OCI-LY1 (cell line): ENCODE measurements around the gene SDE2.

ENCODE experiments used
- H2AFZ ChIP-seq: fragments of 200-600 bp; sonication (generic), shearing (Covaris generic); 2 replicates; pipeline ENCODE4 v1.6.0; 2014; ENCODE audit warnings: antibody characterized with exemption, mild to moderate bottlenecking, low read length
- H3F3A ChIP-seq: fragments of 200-600 bp; sonication (generic), shearing (Covaris generic); 2 replicates; pipeline ENCODE4 v1.6.0; 2014; ENCODE audit warnings: mild to moderate bottlenecking, antibody characterized with exemption, low read length, moderate library complexity; ENCODE audit not compliant: insufficient read depth
- H3K27ac ChIP-seq: fragments of 200-600 bp; sonication (generic); 2 replicates; pipeline ENCODE4 v1.5.1; 2014; ENCODE audit warnings: low read length, mixed run types, mild to moderate bottlenecking, low read depth; ENCODE audit not compliant: poor library complexity, severe bottlenecking
- H3K27me3 ChIP-seq: fragments of 200-600 bp; sonication (generic); 2 replicates; pipeline ENCODE4 v1.6.0; 2014; ENCODE audit warnings: antibody characterized with exemption, mild to moderate bottlenecking, low read length, moderate library complexity; ENCODE audit not compliant: insufficient read depth
- H3K36me3 ChIP-seq: fragments of 200-600 bp; sonication (generic); 2 replicates; pipeline ENCODE4 v1.6.1; 2014; ENCODE audit warnings: mild to moderate bottlenecking, antibody characterized with exemption, low read length, moderate library complexity, mixed read lengths; ENCODE audit not compliant: insufficient read depth
- H3K4me1 ChIP-seq: fragments of 200-600 bp; sonication (generic); 2 replicates; pipeline ENCODE4 v1.5.1; 2014; ENCODE audit warnings: mild to moderate bottlenecking, low read length, moderate library complexity; ENCODE audit not compliant: insufficient read depth, severe bottlenecking
- H3K4me2 ChIP-seq: fragments of 200-600 bp; sonication (generic), shearing (Covaris generic); 2 replicates; pipeline ENCODE4 v1.6.1; 2014; ENCODE audit warnings: low read length
- H3K4me3 ChIP-seq: fragments of 200-600 bp; sonication (generic); 2 replicates; pipeline ENCODE4 v1.5.1; 2014; ENCODE audit warnings: low read length, low read depth, mild to moderate bottlenecking, mixed read lengths; ENCODE audit not compliant: poor library complexity, severe bottlenecking
- H3K79me2 ChIP-seq: fragments of 200-600 bp; shearing (Covaris generic); 2 replicates; pipeline ENCODE4 v1.6.1; 2016; ENCODE audit warnings: mixed run types, low read length, mixed read lengths; ENCODE audit not compliant: insufficient read depth
- H3K9ac ChIP-seq: fragments of 200-600 bp; sonication (generic), shearing (Covaris generic); 2 replicates; pipeline ENCODE4 v1.6.1; 2014; ENCODE audit warnings: mild to moderate bottlenecking, low read length, mixed read lengths
- H3K9me2 ChIP-seq: fragments of 200-600 bp; sonication (generic), shearing (Covaris generic); 2 replicates; pipeline ENCODE4 v1.6.1; 2014; ENCODE audit warnings: low read depth, mild to moderate bottlenecking, low read length, mixed read lengths
- H3K9me3 ChIP-seq: fragments of 200-600 bp; shearing (Covaris generic); 2 replicates; pipeline ENCODE4 v1.6.1; 2014; ENCODE audit warnings: low read length, mixed read lengths
- H4K20me1 ChIP-seq: fragments of 200-600 bp; sonication (generic), shearing (Covaris generic); 2 replicates; pipeline ENCODE4 v1.6.0; 2016; ENCODE audit warnings: mild to moderate bottlenecking, low read length; ENCODE audit not compliant: insufficient read depth
- EZH2 ChIP-seq: fragments of 200-600 bp; sonication (generic), shearing (Covaris generic); IDR thresholded peaks from 2 replicates; pipeline ENCODE4 v1.8.0; 2017; ENCODE audit warnings: borderline replicate concordance, mixed run types, mild to moderate bottlenecking, antibody characterized with exemption, low read length, moderate library complexity, mixed read lengths
- TF ChIP-seq, protein P1 (sequence below): fragments of 200-600 bp; sonication (generic), shearing (Covaris generic); IDR thresholded peaks from 2 replicates; pipeline ENCODE4 v1.5.1; 2017; ENCODE audit warnings: mild to moderate bottlenecking, antibody characterized with exemption, low read length, moderate library complexity, mixed read lengths

The SDE2 gene

DNA sequence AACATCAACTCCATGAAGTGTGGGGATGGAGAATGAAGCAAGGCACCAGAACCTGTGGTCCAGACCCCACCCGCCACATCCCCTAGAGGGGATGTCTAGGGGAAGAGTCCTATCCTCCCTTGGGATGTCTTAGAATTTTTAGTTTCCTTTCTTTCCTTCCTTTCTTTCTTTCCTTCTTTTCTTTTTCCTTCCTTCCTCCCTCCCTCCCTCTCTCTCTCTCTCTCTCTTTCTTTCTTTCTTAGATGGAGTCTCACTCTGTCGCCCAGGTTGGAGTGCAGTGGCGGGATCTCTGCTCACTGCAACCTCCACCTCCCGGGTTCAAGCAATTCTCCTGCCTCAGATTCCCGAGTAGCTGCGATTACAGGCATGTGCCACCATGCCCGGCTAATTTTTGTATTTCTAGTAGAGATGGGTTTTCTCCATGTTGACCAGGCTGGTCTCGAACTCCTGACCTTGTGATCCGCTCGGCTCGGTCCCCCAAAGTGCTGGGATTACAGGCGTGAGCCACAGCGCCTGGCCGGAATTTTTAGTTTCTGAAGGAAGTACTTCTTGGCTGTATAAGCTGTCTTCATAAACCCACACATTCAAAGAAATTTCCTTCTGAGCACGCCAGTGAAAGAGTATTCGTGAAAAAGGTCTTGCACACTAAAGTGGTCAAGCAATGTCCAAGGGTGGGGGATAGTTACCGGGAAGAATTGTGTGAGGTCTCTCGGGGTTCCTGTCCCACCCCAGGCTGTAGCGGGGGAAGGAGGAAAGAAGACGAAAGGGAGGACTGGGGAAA, 37.3 kb downstream of the SDE2 start:
- Histone ChIP-seq H3K4me3 (no peak overlapping the region), H4K20me1 (no peaks in the 10 kb centered on the region), H3K79me2 (no peaks in the 10 kb centered on the region), H2AFZ (no peak overlapping the region), H3K4me1 (no peaks in the 10 kb centered on the region), H3F3A (no peaks in the 10 kb centered on the region), H3K9me2 (no peaks in the 10 kb centered on the region), H3K9me3 (no peaks in the 10 kb centered on the region), H3K27ac (no peak overlapping the region), H3K36me3 (no peaks in the 10 kb centered on the region), H3K4me2 (0 out of 2 replicates have a peak overlapping the region, but pooled peaks have one; percentile 30), H3K9ac (no peak overlapping the region), H3K27me3 (no peaks in the 10 kb centered on the region)
- TF ChIP-seq EZH2 = no peak
- TF ChIP-seq, protein P1, sequence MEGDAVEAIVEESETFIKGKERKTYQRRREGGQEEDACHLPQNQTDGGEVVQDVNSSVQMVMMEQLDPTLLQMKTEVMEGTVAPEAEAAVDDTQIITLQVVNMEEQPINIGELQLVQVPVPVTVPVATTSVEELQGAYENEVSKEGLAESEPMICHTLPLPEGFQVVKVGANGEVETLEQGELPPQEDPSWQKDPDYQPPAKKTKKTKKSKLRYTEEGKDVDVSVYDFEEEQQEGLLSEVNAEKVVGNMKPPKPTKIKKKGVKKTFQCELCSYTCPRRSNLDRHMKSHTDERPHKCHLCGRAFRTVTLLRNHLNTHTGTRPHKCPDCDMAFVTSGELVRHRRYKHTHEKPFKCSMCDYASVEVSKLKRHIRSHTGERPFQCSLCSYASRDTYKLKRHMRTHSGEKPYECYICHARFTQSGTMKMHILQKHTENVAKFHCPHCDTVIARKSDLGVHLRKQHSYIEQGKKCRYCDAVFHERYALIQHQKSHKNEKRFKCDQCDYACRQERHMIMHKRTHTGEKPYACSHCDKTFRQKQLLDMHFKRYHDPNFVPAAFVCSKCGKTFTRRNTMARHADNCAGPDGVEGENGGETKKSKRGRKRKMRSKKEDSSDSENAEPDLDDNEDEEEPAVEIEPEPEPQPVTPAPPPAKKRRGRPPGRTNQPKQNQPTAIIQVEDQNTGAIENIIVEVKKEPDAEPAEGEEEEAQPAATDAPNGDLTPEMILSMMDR = no peak

DNA sequence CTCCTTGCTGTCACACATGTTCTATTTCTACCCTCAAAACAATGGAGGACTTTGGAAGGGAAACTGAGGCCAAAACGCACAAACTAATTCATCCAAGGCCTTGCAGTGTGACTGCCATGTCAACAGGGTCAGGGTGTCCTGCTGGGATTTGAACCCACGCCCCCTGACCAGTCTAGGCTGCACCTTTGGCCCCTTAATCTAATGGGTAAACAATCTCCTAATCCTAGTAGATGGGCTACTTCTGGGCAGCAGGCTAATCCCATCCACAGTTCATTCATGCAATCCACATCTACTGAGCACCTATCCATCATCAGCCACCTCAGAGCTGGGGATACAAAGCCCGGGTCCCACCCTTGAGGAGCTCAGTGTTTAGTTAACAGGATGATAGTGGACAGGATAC, 41.1 kb downstream of the SDE2 start:
- no peaks in the 10 kb centered on the region for H3F3A ChIP-seq
- no peak overlapping the region for H3K4me2 ChIP-seq
- H3K36me3 ChIP-seq = no peaks in the 10 kb centered on the region
- no peaks in the 10 kb centered on the region for H3K9me2 ChIP-seq
- H3K79me2 ChIP-seq = no peaks in the 10 kb centered on the region
- H4K20me1 ChIP-seq = no peaks in the 10 kb centered on the region
- H2AFZ ChIP-seq = no peak overlapping the region
- H3K4me1 ChIP-seq = no peaks in the 10 kb centered on the region
- no peaks in the 10 kb centered on the region for H3K27me3 ChIP-seq
- H3K9me3 ChIP-seq = no peaks in the 10 kb centered on the region
- no peak for TF ChIP-seq EZH2
- TF ChIP-seq, protein P1 = no peak
- no peak overlapping the region for H3K9ac ChIP-seq
- no peak overlapping the region for H3K27ac ChIP-seq
- no peak overlapping the region for H3K4me3 ChIP-seq

DNA sequence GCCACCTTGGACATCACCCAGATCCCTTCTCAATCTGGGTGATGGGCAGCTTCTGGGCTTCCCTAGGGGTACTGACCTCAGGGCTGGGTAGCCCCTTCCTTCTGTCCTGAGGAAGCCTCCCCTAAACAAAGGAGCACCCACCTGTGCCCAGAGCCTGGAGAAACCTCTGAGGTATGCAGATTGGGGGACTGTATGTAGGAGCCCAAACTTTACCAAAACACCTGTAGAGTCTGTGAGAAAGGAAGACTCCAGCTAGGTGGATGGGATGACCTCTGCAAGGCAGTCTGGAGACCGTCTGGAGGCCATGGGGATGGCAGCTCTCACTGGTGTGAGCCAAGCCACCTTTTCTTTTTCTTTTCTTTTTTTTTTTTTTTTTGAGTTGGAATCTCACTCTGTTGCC, 44.4 kb downstream of the SDE2 start:
- Histone ChIP-seq H2AFZ (no peak overlapping the region), H3K4me2 (no peak overlapping the region), H3F3A (no peaks in the 10 kb centered on the region), H3K27ac (no peak overlapping the region), H3K4me1 (no peaks in the 10 kb centered on the region), H3K4me3 (no peak overlapping the region), H4K20me1 (no peaks in the 10 kb centered on the region), H3K9me3 (no peaks in the 10 kb centered on the region), H3K79me2 (no peaks in the 10 kb centered on the region), H3K27me3 (no peaks in the 10 kb centered on the region), H3K36me3 (no peaks in the 10 kb centered on the region), H3K9me2 (no peaks in the 10 kb centered on the region), H3K9ac (no peak overlapping the region)
- TF ChIP-seq EZH2 = no peak
- TF ChIP-seq, protein P1 = no peak
